ENCODE measurements around the gene TP63.

The TP63 gene

GRCh38 chr3:189631373-189631408 lies at the start of gene TP63:
Gene TP63 (plus strand): TSS chr3:189631389. CDS start chr3:189631516, 127 bp downstream.
- DNase-seq (ENCODE audit: low read depth): no peak
- no peak within 1 kb of the TSS for H3K4me3 ChIP-seq (ENCODE audit: low read length)
- TF ChIP-seq, protein P1, sequence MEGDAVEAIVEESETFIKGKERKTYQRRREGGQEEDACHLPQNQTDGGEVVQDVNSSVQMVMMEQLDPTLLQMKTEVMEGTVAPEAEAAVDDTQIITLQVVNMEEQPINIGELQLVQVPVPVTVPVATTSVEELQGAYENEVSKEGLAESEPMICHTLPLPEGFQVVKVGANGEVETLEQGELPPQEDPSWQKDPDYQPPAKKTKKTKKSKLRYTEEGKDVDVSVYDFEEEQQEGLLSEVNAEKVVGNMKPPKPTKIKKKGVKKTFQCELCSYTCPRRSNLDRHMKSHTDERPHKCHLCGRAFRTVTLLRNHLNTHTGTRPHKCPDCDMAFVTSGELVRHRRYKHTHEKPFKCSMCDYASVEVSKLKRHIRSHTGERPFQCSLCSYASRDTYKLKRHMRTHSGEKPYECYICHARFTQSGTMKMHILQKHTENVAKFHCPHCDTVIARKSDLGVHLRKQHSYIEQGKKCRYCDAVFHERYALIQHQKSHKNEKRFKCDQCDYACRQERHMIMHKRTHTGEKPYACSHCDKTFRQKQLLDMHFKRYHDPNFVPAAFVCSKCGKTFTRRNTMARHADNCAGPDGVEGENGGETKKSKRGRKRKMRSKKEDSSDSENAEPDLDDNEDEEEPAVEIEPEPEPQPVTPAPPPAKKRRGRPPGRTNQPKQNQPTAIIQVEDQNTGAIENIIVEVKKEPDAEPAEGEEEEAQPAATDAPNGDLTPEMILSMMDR (conservative IDR thresholded peaks at IDR 0.05; ENCODE audit: low read depth, low read length): no peak

DNA sequence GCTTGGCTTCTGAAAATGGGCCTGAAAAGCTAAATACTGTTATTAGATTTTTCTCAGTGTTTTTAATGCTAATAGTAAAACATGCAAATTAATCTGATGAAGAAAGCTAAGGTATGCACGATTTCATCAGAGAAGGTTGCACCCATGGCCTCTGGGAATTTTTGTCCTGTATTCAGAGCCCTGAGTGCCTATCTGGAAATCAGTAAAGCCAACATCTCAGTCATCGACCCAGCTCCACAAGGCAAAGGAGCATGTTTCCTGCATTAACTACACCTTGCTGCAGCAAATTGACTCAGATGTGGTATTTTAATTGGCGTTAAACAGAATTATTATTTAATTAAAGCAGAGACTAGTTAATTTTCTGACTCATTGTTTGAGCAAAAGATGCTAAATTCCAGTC lies 49.0 kb upstream of the TP63 start:
- DNase-seq (ENCODE audit: low read depth): no peak

GRCh38 chr3:189584645-189585044 lies 46.5 kb upstream of the TP63 start:
- TF ChIP-seq, protein P1 (conservative IDR thresholded peaks at IDR 0.05; ENCODE audit: low read depth, low read length): no peak
- DNase-seq (ENCODE audit: low read depth): no peak
- no peak overlapping the region for H3K4me3 ChIP-seq (ENCODE audit: low read length)

More for the DNA sequence above, 49.0 kb upstream of the TP63 start:
- H3K4me3 ChIP-seq (ENCODE audit: low read length): no peak overlapping the region
- TF ChIP-seq, protein P1 (conservative IDR thresholded peaks at IDR 0.05; ENCODE audit: low read depth, low read length): no peak

DNA sequence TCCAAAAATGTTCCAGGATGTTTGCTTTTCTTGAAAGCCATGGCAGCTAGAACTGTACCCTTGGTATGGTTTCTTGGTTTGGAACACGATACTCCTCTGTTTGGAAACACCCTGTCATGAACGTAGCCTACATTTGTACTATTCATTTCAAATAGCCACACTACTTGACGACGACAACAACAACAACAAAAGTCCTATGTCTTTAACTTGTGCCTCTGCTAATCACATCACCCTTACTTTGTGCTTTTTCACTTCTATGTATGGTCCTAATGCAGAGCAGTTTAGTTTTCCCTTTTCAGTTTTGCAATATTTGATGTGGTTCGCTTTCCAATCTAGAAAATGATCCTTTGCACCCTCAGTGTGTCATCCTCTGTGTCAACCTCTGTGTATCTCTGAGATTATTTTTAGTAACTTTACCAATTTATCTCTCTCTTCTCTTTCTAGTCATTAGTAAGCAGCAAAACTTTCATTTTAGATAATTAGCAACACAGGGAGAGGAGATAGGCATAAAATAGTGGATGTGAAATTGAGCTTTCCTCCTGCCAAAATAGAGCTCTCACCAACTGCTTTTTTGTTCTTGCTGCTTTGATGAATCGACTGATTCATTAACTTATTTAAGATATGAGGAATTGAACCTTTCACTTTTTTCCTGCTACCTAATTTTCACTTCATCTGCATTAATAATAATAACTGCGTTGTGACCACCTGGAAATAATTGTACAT lies 44.1 kb upstream of the TP63 start:
- TF ChIP-seq, protein P1 (conservative IDR thresholded peaks at IDR 0.05; ENCODE audit: low read depth, low read length): no peak
- no peak overlapping the region for H3K4me3 ChIP-seq (ENCODE audit: low read length)
- DNase-seq (ENCODE audit: low read depth): no peak

DNA sequence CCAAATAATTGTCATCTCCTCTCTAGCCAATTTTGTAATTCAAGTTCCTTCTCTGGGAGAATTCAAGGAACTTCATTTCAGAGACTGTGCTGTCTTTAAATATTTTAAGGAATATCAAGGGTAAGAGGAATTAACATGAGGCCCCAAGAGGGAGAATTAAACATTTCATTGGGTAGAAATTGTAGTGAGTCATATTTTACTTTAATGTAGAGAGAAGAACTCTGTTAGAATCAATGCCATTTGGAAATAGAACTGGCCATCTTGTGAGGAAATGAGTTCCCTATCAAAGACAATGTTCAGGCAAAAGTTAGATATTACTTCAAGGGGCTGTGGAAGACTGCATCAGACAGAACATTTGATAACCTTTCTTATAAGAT lies 43.5 kb upstream of the TP63 start:
- no peak overlapping the region for H3K4me3 ChIP-seq (ENCODE audit: low read length)
- TF ChIP-seq, protein P1 (conservative IDR thresholded peaks at IDR 0.05; ENCODE audit: low read depth, low read length): no peak
- no peak for DNase-seq (ENCODE audit: low read depth)

DNA sequence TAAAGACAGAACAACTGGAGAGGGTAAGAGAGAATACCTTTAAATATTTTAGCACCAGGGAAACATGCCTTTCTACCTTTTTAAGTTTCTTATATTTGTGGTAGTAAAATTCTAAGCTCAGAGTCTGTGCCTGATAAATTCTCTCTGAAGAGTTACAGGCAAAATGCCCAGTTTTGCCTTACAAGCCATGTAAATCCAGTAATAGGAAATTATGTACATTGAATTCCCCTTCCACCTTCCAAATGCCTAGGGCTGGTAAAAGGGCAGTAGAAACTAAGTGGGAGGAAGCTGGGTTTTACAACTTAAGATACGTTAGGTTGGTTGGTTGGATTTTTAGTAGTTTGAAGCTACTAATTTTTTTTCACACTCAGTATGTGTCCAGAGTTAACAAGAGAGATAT lies 43.1 kb upstream of the TP63 start:
- peak; percentile 24 for DNase-seq (ENCODE audit: low read depth)
- TF ChIP-seq, protein P1 (conservative IDR thresholded peaks at IDR 0.05; ENCODE audit: low read depth, low read length): no peak

DNA sequence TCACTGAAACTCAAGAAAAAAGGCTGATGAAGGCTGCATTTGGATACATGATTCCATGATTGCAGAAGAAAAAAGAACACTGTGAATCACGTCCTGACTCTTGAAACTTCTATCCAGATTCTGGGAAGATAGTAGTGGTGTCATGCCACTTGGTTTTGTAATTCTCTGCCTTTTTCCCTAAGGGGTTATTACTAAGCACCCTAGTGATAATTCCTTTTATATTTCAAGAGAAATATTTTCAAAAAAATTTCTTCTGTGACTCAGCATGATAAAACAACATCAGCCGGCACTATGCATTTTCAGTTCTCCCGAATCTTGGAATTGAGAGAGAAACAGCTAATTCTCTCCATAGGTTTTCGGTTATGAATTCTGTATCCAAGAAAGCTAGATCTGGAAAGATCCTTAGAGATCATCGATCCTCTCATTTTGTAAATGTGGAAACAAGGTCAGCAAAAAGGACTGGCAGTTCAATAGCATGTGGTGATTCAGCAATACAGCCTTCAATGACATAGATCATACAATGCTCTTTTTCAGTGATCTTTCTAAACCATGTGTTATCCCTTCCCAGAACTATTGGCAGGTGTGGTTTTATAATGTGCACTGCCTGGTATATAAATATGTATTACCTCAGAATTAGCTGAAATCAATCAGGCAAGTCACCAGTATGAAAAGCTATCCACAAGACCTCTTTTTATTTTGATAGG lies 42.6 kb upstream of the TP63 start:
- H3K4me3 ChIP-seq (ENCODE audit: low read length): no peak overlapping the region
- DNase-seq (ENCODE audit: low read depth): no peak
- TF ChIP-seq, protein P1 (conservative IDR thresholded peaks at IDR 0.05; ENCODE audit: low read depth, low read length): no peak

More for the DNA sequence above, 43.1 kb upstream of the TP63 start:
- no peak overlapping the region for H3K4me3 ChIP-seq (ENCODE audit: low read length)

All from retinal pigment epithelial cell (primary cell).